Measurements from ENCODE around the gene EHBP1.

DNA sequence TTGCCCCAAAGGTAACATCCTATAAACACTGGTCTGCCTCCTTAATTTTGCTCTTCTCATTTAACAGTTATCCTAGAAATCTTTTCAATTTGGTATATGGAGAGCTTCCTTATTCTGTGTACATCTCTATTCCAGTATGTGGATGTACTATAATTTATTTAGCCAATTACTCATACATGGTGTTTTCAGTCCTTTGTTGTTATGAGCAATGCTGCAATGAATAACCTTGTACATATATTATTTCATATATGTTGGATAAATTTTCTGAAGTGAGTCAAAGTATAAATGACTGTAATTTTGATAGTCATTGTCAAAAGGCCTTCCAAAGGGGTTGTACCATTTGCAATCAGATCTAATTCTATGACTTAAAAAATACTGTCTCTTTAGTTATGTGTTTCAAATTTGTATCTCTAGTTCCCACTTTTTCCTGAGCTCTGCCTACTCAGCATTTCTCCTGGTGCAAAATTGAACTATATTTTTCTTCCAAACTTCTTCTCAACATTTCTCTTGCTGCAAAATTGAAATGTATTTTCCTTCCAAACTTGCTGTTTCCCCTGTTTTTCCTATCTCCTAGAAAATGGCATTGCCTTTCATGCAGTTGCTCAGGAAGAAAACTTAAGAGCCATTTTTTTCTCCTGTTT lies 191.8 kb downstream of the EHBP1 start:
- no peak for TF ChIP-seq EZH2 (IDR thresholded peaks at IDR 0.05; ENCODE audit: borderline replicate concordance, low read depth, low read length, severe bottlenecking)
- TF ChIP-seq, protein P1, sequence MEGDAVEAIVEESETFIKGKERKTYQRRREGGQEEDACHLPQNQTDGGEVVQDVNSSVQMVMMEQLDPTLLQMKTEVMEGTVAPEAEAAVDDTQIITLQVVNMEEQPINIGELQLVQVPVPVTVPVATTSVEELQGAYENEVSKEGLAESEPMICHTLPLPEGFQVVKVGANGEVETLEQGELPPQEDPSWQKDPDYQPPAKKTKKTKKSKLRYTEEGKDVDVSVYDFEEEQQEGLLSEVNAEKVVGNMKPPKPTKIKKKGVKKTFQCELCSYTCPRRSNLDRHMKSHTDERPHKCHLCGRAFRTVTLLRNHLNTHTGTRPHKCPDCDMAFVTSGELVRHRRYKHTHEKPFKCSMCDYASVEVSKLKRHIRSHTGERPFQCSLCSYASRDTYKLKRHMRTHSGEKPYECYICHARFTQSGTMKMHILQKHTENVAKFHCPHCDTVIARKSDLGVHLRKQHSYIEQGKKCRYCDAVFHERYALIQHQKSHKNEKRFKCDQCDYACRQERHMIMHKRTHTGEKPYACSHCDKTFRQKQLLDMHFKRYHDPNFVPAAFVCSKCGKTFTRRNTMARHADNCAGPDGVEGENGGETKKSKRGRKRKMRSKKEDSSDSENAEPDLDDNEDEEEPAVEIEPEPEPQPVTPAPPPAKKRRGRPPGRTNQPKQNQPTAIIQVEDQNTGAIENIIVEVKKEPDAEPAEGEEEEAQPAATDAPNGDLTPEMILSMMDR (IDR thresholded peaks at IDR 0.05; ENCODE audit: extremely low read depth in 1 of 2, insufficient read depth in 1 of 2, low read depth in 1 of 2, low read length in 2 of 2) = no peak
- TF ChIP-seq MYC (IDR thresholded peaks at IDR 0.05; ENCODE audit: low read depth, low read length) = no peak
- no peak for TF ChIP-seq POLR2A (IDR thresholded peaks at IDR 0.05; ENCODE audit: low read depth, low read length)
- no peak for TF ChIP-seq POLR2AphosphoS5 (IDR thresholded peaks at IDR 0.05; ENCODE audit: insufficient read depth, low read depth, low read length)
- no peak for TF ChIP-seq GATA2 (IDR thresholded peaks at IDR 0.05; ENCODE audit: insufficient read depth, insufficient read length, low read depth, low read length)
- TF ChIP-seq FOS (IDR thresholded peaks at IDR 0.05; ENCODE audit: borderline replicate concordance, insufficient read depth, low read length) = no peak
- TF ChIP-seq, protein P2, sequence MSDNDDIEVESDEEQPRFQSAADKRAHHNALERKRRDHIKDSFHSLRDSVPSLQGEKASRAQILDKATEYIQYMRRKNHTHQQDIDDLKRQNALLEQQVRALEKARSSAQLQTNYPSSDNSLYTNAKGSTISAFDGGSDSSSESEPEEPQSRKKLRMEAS (IDR thresholded peaks at IDR 0.05; ENCODE audit: insufficient read depth, insufficient read length) = no peak
- TF ChIP-seq JUN (IDR thresholded peaks at IDR 0.05; ENCODE audit: borderline replicate concordance, insufficient read depth, insufficient read length, low read depth) = no peak
